ENCODE data around the gene CDH13.

GRCh38 chr16:83021746-83022145 lies 395.0 kb downstream of the CDH13 start:
- no peak for TF ChIP-seq CTCF (IDR thresholded peaks at IDR 0.05)
- TF ChIP-seq POLR2A (IDR thresholded peaks at IDR 0.05), result no peak

Data from Peyer's patch (tissue), 4 donors.